Mesenchymal stem cell (in vitro differentiated cells and primary cell): ENCODE data around the gene KIRREL3.

Source experiments
- DNase-seq: peaks from one replicate; pipeline ENCODE4 v3.0.0-alpha.2; 2013
- H2AFZ ChIP-seq: one replicate; pipeline ENCODE4 v1.6.1; 2013; ENCODE audit warnings: low read depth, mild to moderate bottlenecking, control low read depth, inconsistent platforms, low read length, moderate library complexity
- H2AK5ac ChIP-seq: 2 replicates; pipeline ENCODE4 v1.6.1; 2013; ENCODE audit warnings: low read length, moderate library complexity, mild to moderate bottlenecking, inconsistent platforms; ENCODE audit not compliant: severe bottlenecking
- H2BK120ac ChIP-seq: one replicate; pipeline ENCODE4 v1.6.1; 2013; ENCODE audit warnings: low read depth, mild to moderate bottlenecking, inconsistent platforms, low read length, moderate library complexity
- H2BK12ac ChIP-seq, 2 experiments: one replicate each; pipeline ENCODE4 v1.6.1; 2013; ENCODE audit warnings: inconsistent platforms in 2 of 2, low read length in 2 of 2, mild to moderate bottlenecking in 2 of 2, moderate library complexity in 2 of 2, control low read depth in 1 of 2
- H2BK15ac ChIP-seq: one replicate; pipeline ENCODE4 v1.6.1; 2013; ENCODE audit warnings: mild to moderate bottlenecking, low read depth, inconsistent platforms; ENCODE audit not compliant: poor library complexity, severe bottlenecking
- H2BK5ac ChIP-seq: 2 replicates; pipeline ENCODE4 v1.6.1; 2013; ENCODE audit warnings: low read depth, mild to moderate bottlenecking, low read length, control low read depth, inconsistent platforms; ENCODE audit not compliant: poor library complexity, severe bottlenecking
- H3K14ac ChIP-seq, 2 experiments: one replicate each; pipeline ENCODE4 v1.6.1; 2013; ENCODE audit warnings: inconsistent platforms in 2 of 2, low read length in 2 of 2, control low read depth in 1 of 2, mild to moderate bottlenecking in 1 of 2, moderate library complexity in 1 of 2
- H3K18ac ChIP-seq, 2 experiments: one replicate each; pipeline ENCODE4 v1.6.1; 2013; ENCODE audit warnings: inconsistent platforms in 2 of 2, low read length in 2 of 2, control low read depth in 1 of 2, low read depth in 1 of 2, mild to moderate bottlenecking in 1 of 2
- H3K23ac ChIP-seq, 2 experiments: one replicate each; pipeline ENCODE4 v1.6.1; 2013; ENCODE audit warnings: inconsistent platforms in 2 of 2, low read length in 2 of 2, mild to moderate bottlenecking in 2 of 2, moderate library complexity in 2 of 2, control low read depth in 1 of 2
- H3K27ac ChIP-seq: 2 replicates; pipeline ENCODE4 v1.5.1; 2013; ENCODE audit warnings: mild to moderate bottlenecking, moderate library complexity, low read length, control low read depth, inconsistent platforms; ENCODE audit not compliant: poor library complexity, severe bottlenecking
- H3K27me3 ChIP-seq, 2 experiments: 2 replicates each; pipeline versions ENCODE4 v1.6.1 to v1.7.0; 2013; ENCODE audit warnings: low read length in 2 of 2, mild to moderate bottlenecking in 2 of 2, moderate library complexity in 2 of 2, control low read depth in 1 of 2, inconsistent platforms in 1 of 2; ENCODE audit not compliant: control insufficient read depth in 1 of 2, insufficient read depth in 1 of 2
- H3K36me3 ChIP-seq, 2 experiments: 2 replicates each; pipeline versions ENCODE4 v1.6.1 to v1.7.0; 2013; ENCODE audit warnings: low read length in 2 of 2, control low read depth in 1 of 2, inconsistent platforms in 1 of 2, low read depth in 1 of 2, mild to moderate bottlenecking in 1 of 2; ENCODE audit not compliant: insufficient read depth in 2 of 2, control insufficient read depth in 1 of 2
- H3K4ac ChIP-seq, 2 experiments: one replicate each; pipeline ENCODE4 v1.6.1; 2013; ENCODE audit warnings: inconsistent platforms in 2 of 2, low read length in 2 of 2, mild to moderate bottlenecking in 2 of 2, moderate library complexity in 2 of 2, control low read depth in 1 of 2, low read depth in 1 of 2
- H3K4me1 ChIP-seq: 2 replicates; pipeline ENCODE4 v1.6.1; 2013; ENCODE audit warnings: low read depth, low read length, control low read depth; ENCODE audit not compliant: control insufficient read depth, insufficient read depth
- H3K4me2 ChIP-seq: 2 replicates; pipeline ENCODE4 v1.6.1; 2013; ENCODE audit warnings: low read length, mild to moderate bottlenecking, inconsistent platforms; ENCODE audit not compliant: poor library complexity, severe bottlenecking
- H3K4me3 ChIP-seq, 2 experiments: 2 replicates each; pipeline versions ENCODE4 v1.5.1 to v1.7.0; 2013; ENCODE audit warnings: low read length in 2 of 2, mild to moderate bottlenecking in 2 of 2, control low read depth in 1 of 2, low read depth in 1 of 2; ENCODE audit not compliant: insufficient read depth in 1 of 2
- H3K79me1 ChIP-seq: replicated peaks from 2 replicates; pipeline ENCODE4 v1.6.1; 2013; ENCODE audit warnings: mild to moderate bottlenecking, control low read depth, low read length, inconsistent platforms; ENCODE audit not compliant: poor library complexity, severe bottlenecking
- H3K9ac ChIP-seq: 2 replicates; pipeline ENCODE4 v1.7.0; 2013; ENCODE audit warnings: mild to moderate bottlenecking, low read length, moderate library complexity
- H3K9me3 ChIP-seq: 2 replicates; pipeline ENCODE4 v1.7.0; 2013; ENCODE audit warnings: mild to moderate bottlenecking, low read length; ENCODE audit not compliant: control insufficient read depth
- H4K8ac ChIP-seq: one replicate; pipeline ENCODE4 v1.6.1; 2013; ENCODE audit warnings: inconsistent platforms, mild to moderate bottlenecking, low read length, moderate library complexity
- H4K91ac ChIP-seq: one replicate; pipeline ENCODE4 v1.6.1; 2013; ENCODE audit warnings: mild to moderate bottlenecking, low read length, inconsistent platforms
- WGBS: methylation state at CpG from one replicate; pipeline ENCODE4 v1.1.7; 2013; ENCODE audit warnings: mixed read lengths; 5-methylcytosine and 5-hydroxymethylcytosine counted together

KIRREL3 gene

GRCh38 chr11:126634963-126635362 lies 365.6 kb downstream of the KIRREL3 start:
- Histone ChIP-seq H3K23ac (no peak overlapping the region), H2AFZ (no peak overlapping the region), H3K9ac (no peak overlapping the region), H3K4me2 (no peak overlapping the region), H2BK15ac (no peak overlapping the region), H3K4ac (no peak overlapping the region), H4K8ac (no peak overlapping the region), H2BK5ac (no peak overlapping the region), H3K27ac (no peak overlapping the region), H3K4me1 (peaks cover 4% of the 10 kb centered on the region), H3K36me3 (no peaks in the 10 kb centered on the region), H3K79me1 (peaks cover 2% of the 10 kb centered on the region), H2AK5ac (no peak overlapping the region), H3K14ac (no peak overlapping the region), H3K18ac (no peak overlapping the region), H3K4me3 (no peak overlapping the region), H4K91ac (no peak overlapping the region), H3K9me3 (no peaks in the 10 kb centered on the region), H3K27me3 (peaks cover 0 to 3% of the 10 kb centered on the region in 2 experiments), H2BK120ac (no peak overlapping the region), H2BK12ac (no peak overlapping the region)
- no peak for DNase-seq
- 100% methylated on average over 1 of the region's 2 CpGs for WGBS

GRCh38 chr11:126633330-126633729 lies 367.2 kb downstream of the KIRREL3 start:
- Histone ChIP-seq H3K4me3 (no peak overlapping the region), H3K9me3 (no peaks in the 10 kb centered on the region), H2AK5ac (no peak overlapping the region), H3K18ac (no peak overlapping the region), H3K4ac (no peak overlapping the region), H3K79me1 (peaks cover 2% of the 10 kb centered on the region), H4K8ac (no peak overlapping the region), H3K27me3 (peaks cover 0 to 3% of the 10 kb centered on the region in 2 experiments), H2AFZ (no peak overlapping the region), H3K9ac (no peak overlapping the region), H3K36me3 (no peaks in the 10 kb centered on the region), H2BK12ac (no peak overlapping the region), H2BK120ac (no peak overlapping the region), H4K91ac (no peak overlapping the region), H2BK5ac (no peak overlapping the region), H3K23ac (no peak overlapping the region), H3K27ac (no peak overlapping the region), H3K4me2 (no peak overlapping the region), H3K4me1 (peaks cover 2% of the 10 kb centered on the region), H2BK15ac (no peak overlapping the region), H3K14ac (no peak overlapping the region)
- DNase-seq: no peak
- WGBS: 56% methylated on average over 3 of the region's 3 CpGs

GRCh38 chr11:126630893-126631798 lies 369.4 kb downstream of the KIRREL3 start:
- 77% methylated on average over 9 of the region's 10 CpGs for WGBS
- no peak overlapping the region for H2BK12ac ChIP-seq
- no peak for DNase-seq
- no peak overlapping the region for H2BK5ac ChIP-seq
- H4K8ac ChIP-seq: no peak overlapping the region
- H2BK15ac ChIP-seq: no peak overlapping the region
- no peaks in the 10 kb centered on the region for H3K9me3 ChIP-seq
- H3K4me3 ChIP-seq: no peak overlapping the region
- no peak overlapping the region for H3K14ac ChIP-seq
- H3K4ac ChIP-seq: no peak overlapping the region
- H3K36me3 ChIP-seq: no peaks in the 10 kb centered on the region
- H2AFZ ChIP-seq: no peak overlapping the region
- no peak overlapping the region for H3K4me2 ChIP-seq
- no peaks in the 10 kb centered on the region for H3K4me1 ChIP-seq
- no peak overlapping the region for H3K9ac ChIP-seq
- no peak overlapping the region for H3K23ac ChIP-seq
- H3K79me1 ChIP-seq: peaks cover 2% of the 10 kb centered on the region
- H3K27ac ChIP-seq: no peak overlapping the region
- no peak overlapping the region for H3K18ac ChIP-seq
- peaks cover 0 to 3% of the 10 kb centered on the region in 2 experiments for H3K27me3 ChIP-seq
- H2AK5ac ChIP-seq: no peak overlapping the region
- H2BK120ac ChIP-seq: no peak overlapping the region
- no peak overlapping the region for H4K91ac ChIP-seq

GRCh38 chr11:126630488-126630887 lies 370.1 kb downstream of the KIRREL3 start:
- Histone ChIP-seq H3K79me1 (peaks cover 2% of the 10 kb centered on the region), H3K18ac (no peak overlapping the region), H3K36me3 (no peaks in the 10 kb centered on the region), H2AK5ac (no peak overlapping the region), H3K9ac (no peak overlapping the region), H3K4me3 (no peak overlapping the region), H3K4ac (no peak overlapping the region), H4K91ac (no peak overlapping the region), H2BK5ac (no peak overlapping the region), H3K27me3 (peaks cover 0 to 3% of the 10 kb centered on the region in 2 experiments), H3K14ac (no peak overlapping the region), H2BK15ac (no peak overlapping the region), H2AFZ (no peak overlapping the region), H2BK120ac (no peak overlapping the region), H3K4me1 (no peaks in the 10 kb centered on the region), H4K8ac (no peak overlapping the region), H3K27ac (no peak overlapping the region), H3K23ac (no peak overlapping the region), H3K4me2 (no peak overlapping the region), H3K9me3 (no peaks in the 10 kb centered on the region), H2BK12ac (no peak overlapping the region)
- WGBS: 67% methylated on average over 3 of the region's 3 CpGs
- no peak for DNase-seq
